ENCODE results near the gene GGA3.

Gene GGA3

DNA sequence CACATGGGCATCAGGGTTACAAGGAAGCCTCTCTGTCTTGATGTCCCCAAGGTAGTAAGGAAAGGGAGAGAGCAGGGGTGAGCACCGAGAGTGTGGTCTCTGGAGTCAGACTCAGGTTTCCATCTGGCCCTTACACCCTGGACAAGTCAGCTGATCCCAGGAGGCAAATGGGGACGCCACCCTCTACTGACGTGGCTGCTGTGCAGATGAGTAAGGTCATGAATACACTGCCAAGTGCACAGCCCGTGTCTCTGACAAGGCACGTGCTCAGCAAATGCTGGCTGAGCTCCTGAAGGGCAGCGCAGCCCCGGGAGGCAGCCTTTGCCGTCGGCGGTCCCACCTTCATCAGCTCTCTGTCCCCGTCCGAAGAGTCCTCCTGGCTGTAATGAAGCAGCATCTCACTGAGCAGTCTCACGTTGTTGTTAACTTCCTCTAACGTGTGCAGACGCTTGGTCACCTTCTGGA lies 19.4 kb downstream of the GGA3 start:
- no peaks in the 10 kb centered on the region for H3K27me3 ChIP-seq (replicated peaks; ENCODE audit: control insufficient read depth, insufficient read depth, low read length)
- DNase-seq (ENCODE audit: low read depth), result no peak
- peak overlapping the region; percentile 61 for H3K9ac ChIP-seq (ENCODE audit: low read length)

DNA sequence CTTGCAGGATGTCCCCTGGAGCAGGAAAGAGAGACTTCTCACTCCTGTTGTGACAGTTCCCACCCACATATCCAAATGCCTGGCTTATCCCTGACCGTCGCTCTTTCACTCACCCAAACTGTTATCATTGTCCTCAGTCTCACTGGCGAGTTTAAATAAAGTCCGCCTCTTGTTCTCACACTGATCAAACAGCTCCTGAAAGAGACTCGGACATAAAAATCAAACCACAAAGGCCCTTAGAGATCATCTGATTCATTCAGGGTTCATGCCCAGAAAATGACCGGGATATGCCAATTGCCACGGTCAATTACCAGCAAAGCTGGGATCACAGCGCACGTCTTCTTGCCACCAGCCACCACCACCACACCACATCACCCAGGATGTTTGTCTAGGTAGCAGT lies 19.9 kb downstream of the GGA3 start:
- H3K27me3 ChIP-seq (replicated peaks; ENCODE audit: control insufficient read depth, insufficient read depth, low read length), result no peaks in the 10 kb centered on the region

More for the DNA sequence above, 19.4 kb downstream of the GGA3 start:
- H3K36me3 ChIP-seq (ENCODE audit: control insufficient read depth, insufficient read depth, low read length, severe bottlenecking), result peaks cover 85% of the 10 kb centered on the region
- H3K4me3 ChIP-seq (ENCODE audit: low read length), result peak overlapping the region; percentile 20
- no peaks in the 10 kb centered on the region for H3K9me3 ChIP-seq (ENCODE audit: control insufficient read depth, low read length)
- peaks cover 41% of the 10 kb centered on the region for H3K4me1 ChIP-seq (ENCODE audit: control insufficient read depth, insufficient read depth, low read length)

DNA sequence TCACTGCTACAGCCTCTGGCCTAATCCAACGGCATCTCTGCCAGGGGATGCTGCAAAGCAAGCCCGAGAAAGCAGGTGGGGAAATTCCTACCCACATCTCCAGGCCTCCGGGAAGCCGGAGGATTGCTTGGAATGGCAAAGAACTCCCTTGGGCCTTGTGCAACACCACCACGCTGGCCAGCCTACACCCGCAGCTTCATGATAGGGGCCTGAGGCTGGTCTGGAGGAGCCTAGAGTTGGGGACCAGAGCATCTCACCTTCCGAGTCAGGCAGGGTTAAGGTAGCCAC lies 20.3 kb downstream of the GGA3 start:
- H3K27me3 ChIP-seq (replicated peaks; ENCODE audit: control insufficient read depth, insufficient read depth, low read length), result no peaks in the 10 kb centered on the region
- peak overlapping the region; percentile 61 for H3K9ac ChIP-seq (ENCODE audit: low read length)
- H3K36me3 ChIP-seq (ENCODE audit: control insufficient read depth, insufficient read depth, low read length, severe bottlenecking), result peaks cover 87% of the 10 kb centered on the region
- DNase-seq (ENCODE audit: low read depth), result peak; percentile 9
- peaks cover 44% of the 10 kb centered on the region for H3K4me1 ChIP-seq (ENCODE audit: control insufficient read depth, insufficient read depth, low read length)
- H3K9me3 ChIP-seq (ENCODE audit: control insufficient read depth, low read length), result no peaks in the 10 kb centered on the region
- peak overlapping the region; percentile 29 for H3K4me3 ChIP-seq (ENCODE audit: low read length)

More for the DNA sequence above, 19.9 kb downstream of the GGA3 start:
- no peak for DNase-seq (ENCODE audit: low read depth)
- Histone ChIP-seq H3K4me3 (ENCODE audit: low read length) (peak overlapping the region; percentile 29), H3K9me3 (ENCODE audit: control insufficient read depth, low read length) (no peaks in the 10 kb centered on the region), H3K9ac (ENCODE audit: low read length) (peak overlapping the region; percentile 61), H3K4me1 (ENCODE audit: control insufficient read depth, insufficient read depth, low read length) (peaks cover 46% of the 10 kb centered on the region), H3K36me3 (ENCODE audit: control insufficient read depth, insufficient read depth, low read length, severe bottlenecking) (peaks cover 87% of the 10 kb centered on the region)

DNA sequence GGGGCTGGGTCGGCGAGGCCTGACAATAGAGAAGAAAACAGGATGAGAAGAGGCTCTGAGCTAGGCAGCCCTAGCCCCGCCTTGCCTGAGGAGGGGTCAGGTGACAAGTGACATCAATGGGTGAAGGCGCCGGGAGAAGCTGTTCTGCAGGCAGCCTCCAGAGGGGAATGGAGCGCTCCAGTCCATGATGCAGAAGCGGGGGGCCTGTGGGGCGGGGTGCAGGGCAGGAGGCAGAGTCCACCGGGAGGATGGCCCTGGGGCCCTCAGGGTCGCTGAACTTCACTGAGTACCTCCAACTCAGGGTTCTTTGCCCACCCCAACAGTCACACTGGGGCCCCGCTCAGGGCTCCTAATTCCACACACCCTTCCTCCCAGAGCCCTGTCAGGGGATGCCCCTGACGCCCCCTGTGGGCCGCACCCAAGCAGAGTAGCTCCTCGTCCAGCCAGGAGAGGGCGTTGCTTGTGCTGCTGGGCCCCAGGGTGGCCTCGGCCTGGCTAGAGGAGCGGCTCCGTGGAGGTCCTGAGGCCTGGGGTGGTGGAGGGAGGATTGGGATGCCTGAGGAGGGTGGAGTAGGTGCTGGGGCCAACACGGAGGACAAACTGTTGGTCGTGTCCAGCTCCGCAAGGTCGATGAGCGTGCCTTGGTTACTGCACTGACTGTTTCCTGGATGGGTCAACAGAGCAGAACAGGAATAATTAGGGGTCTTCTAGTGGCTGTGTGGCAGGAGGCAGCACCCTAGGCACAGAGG lies 20.8 kb downstream of the GGA3 start:
- H3K9me3 ChIP-seq (ENCODE audit: control insufficient read depth, low read length), result no peaks in the 10 kb centered on the region
- peak; percentile 54 for DNase-seq (ENCODE audit: low read depth)
- peaks cover 87% of the 10 kb centered on the region for H3K36me3 ChIP-seq (ENCODE audit: control insufficient read depth, insufficient read depth, low read length, severe bottlenecking)
- peak overlapping the region; percentile 0 for H3K4me3 ChIP-seq (ENCODE audit: low read length)
- no peaks in the 10 kb centered on the region for H3K27me3 ChIP-seq (replicated peaks; ENCODE audit: control insufficient read depth, insufficient read depth, low read length)
- H3K9ac ChIP-seq (ENCODE audit: low read length), result peak overlapping the region; percentile 61
- H3K4me1 ChIP-seq (ENCODE audit: control insufficient read depth, insufficient read depth, low read length), result peaks cover 40% of the 10 kb centered on the region

DNA sequence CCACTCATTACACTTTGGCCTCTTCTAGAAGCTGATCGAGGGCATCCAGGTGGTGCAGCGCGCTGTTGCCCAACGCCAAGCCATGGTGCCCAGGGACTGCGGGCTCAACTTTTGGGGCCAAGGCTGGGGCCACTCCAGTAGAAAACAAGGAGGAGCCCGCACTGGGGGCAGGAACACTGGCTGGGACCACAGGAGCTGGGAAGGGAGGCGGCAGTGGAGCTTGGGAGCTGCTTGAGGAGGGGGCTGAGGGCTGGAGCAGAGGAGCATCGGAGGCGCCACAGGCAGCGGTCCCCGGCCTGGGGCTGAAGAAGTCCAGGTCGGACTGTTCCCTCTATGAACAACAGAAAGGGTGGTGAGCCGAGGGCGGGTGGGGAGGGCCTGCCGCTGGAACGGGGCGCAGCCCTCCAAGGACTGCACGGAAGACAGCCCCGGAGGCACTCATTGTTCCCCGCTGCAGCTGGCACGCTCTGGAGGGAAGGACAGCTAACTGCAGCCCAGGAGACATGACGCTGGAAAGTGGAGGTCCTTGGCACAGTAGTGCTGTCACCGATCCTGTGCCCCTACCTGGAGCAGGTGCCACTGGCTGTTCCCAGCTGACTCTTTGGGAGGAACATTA lies 21.5 kb downstream of the GGA3 start:
- Histone ChIP-seq H3K4me3 (ENCODE audit: low read length) (no peak overlapping the region), H3K9me3 (ENCODE audit: control insufficient read depth, low read length) (no peaks in the 10 kb centered on the region), H3K27me3 (replicated peaks; ENCODE audit: control insufficient read depth, insufficient read depth, low read length) (no peaks in the 10 kb centered on the region), H3K36me3 (ENCODE audit: control insufficient read depth, insufficient read depth, low read length, severe bottlenecking) (peaks cover 87% of the 10 kb centered on the region), H3K9ac (ENCODE audit: low read length) (peak overlapping the region; percentile 61), H3K4me1 (ENCODE audit: control insufficient read depth, insufficient read depth, low read length) (peaks cover 40% of the 10 kb centered on the region)
- no peak for DNase-seq (ENCODE audit: low read depth)

DNA sequence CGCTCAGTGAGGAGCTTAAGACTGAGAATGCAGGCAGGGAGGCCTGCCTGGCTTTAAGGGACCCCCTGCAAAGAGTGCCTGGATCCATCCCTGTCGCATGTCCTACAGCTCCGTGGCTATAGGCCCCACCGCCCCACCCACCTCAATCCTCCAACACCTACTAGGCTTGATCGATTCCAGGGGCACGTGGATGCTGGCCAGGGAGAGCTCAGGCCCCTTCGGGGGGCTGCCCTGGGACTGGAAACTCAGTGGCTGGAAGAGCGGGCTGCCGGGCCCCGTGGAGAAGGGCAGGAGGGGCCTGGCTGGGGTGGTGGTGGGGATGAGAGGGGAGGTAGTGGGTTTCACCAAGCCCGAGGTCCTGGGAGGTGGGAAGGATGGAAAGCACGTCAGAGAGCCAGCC lies 22.2 kb downstream of the GGA3 start:
- H3K4me3 ChIP-seq (ENCODE audit: low read length), result no peak overlapping the region
- no peak overlapping the region for H3K9ac ChIP-seq (ENCODE audit: low read length)
- no peaks in the 10 kb centered on the region for H3K9me3 ChIP-seq (ENCODE audit: control insufficient read depth, low read length)
- no peak for DNase-seq (ENCODE audit: low read depth)
- peaks cover 87% of the 10 kb centered on the region for H3K36me3 ChIP-seq (ENCODE audit: control insufficient read depth, insufficient read depth, low read length, severe bottlenecking)
- H3K4me1 ChIP-seq (ENCODE audit: control insufficient read depth, insufficient read depth, low read length), result peaks cover 40% of the 10 kb centered on the region
- no peaks in the 10 kb centered on the region for H3K27me3 ChIP-seq (replicated peaks; ENCODE audit: control insufficient read depth, insufficient read depth, low read length)

DNA sequence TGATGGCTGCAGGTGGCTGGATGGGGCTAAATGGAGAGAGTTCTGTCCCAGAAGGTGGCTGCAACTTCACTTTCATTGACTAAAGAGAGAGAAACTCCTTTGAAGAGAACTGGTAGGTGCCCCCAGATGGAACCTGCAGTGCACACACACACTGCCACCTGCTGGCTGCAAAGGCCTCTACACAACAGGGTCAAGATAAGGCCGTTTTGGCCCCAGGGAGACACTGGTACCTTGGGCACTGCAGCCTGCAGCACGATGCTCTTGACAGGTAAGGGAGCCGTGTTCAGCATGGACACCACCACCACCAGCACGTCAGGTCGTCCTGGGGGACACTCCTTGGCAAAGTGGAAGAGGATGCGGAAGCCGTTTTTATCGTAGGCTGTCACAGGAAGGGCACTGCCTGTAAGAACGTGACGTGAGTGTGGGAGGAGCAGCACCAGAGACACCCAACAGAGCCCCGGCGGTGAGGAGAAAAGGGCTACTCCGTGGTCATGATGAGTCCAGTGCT lies 22.7 kb downstream of the GGA3 start:
- H3K9me3 ChIP-seq (ENCODE audit: control insufficient read depth, low read length), result no peaks in the 10 kb centered on the region
- no peak overlapping the region for H3K9ac ChIP-seq (ENCODE audit: low read length)
- peaks cover 40% of the 10 kb centered on the region for H3K4me1 ChIP-seq (ENCODE audit: control insufficient read depth, insufficient read depth, low read length)
- H3K27me3 ChIP-seq (replicated peaks; ENCODE audit: control insufficient read depth, insufficient read depth, low read length), result no peaks in the 10 kb centered on the region
- peaks cover 84% of the 10 kb centered on the region for H3K36me3 ChIP-seq (ENCODE audit: control insufficient read depth, insufficient read depth, low read length, severe bottlenecking)
- peak; percentile 73 for DNase-seq (ENCODE audit: low read depth)
- no peak overlapping the region for H3K4me3 ChIP-seq (ENCODE audit: low read length)

DNA sequence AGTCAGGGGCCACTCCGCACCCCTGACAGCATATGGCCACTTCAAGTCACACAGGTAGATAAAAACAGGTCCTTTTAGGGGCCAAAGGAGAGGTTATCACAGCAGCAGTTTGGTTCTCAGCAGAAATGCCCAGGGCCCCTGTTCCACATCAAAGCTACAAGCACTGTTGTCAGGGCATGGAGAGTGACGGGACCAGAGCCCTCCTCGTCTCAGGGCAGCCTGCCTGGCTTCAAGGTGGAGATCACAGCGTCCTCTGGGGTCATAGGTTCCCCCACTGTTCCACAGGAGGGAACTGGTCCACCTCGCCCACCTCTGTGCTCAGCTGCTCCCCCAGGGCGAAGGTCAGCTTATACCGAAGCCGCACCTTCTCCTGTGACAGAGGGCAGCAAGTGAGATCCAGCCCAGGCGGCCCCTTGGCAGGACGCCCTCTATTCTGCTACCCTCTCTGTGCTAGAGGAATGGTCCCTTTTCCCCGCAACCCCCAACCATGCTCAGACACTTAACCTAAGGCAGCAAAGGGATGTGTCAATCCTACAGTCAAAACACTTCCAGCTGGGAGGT lies 23.3 kb downstream of the GGA3 start:
- DNase-seq (ENCODE audit: low read depth), result no peak
- peaks cover 40% of the 10 kb centered on the region for H3K4me1 ChIP-seq (ENCODE audit: control insufficient read depth, insufficient read depth, low read length)
- H3K9ac ChIP-seq (ENCODE audit: low read length), result no peak overlapping the region
- no peak overlapping the region for H3K4me3 ChIP-seq (ENCODE audit: low read length)
- H3K9me3 ChIP-seq (ENCODE audit: control insufficient read depth, low read length), result no peaks in the 10 kb centered on the region
- no peaks in the 10 kb centered on the region for H3K27me3 ChIP-seq (replicated peaks; ENCODE audit: control insufficient read depth, insufficient read depth, low read length)
- peaks cover 78% of the 10 kb centered on the region for H3K36me3 ChIP-seq (ENCODE audit: control insufficient read depth, insufficient read depth, low read length, severe bottlenecking)

DNA sequence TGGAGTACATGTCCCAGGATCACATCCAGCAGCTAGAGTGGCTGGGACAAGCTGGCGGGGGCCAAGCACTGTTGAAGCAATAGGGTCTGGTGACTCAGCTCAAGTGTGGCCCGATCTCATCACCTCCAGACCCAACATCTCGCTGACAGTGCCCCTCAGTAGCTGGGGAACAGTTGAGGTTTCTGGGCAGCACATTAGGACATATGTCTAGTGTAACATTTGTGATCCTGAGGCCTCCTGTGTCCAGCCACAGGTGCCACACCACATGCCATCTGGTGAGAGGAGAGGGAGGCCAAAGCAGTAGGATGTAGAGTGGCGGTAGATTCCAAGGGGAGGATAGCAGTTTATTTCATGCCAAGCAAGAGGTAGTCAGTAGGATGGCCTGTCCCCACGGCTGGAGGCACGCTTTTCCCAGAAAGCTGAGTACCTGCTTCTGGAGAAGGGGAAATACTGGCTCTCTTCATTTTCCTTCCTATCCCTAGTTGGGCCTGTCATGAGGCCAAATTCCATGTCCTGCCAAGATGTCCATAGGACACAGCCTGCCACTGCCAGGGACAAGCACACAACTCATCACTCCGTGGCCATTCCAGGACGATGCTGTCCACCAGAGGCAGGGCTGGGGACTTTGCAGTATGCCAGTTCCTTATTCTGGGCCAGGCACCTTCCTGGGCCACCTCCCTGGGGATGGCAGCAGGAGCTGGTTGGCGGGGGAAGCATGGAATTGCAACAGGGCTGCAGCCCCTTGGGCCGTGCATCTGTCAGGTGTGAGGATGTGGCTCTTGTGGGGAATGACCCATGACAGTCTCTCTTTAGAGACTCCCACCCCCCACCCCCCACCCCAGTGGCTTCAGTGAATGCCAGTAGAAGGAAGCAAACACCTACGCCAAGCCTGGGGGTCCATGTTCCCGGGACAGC lies 24.0 kb downstream of the GGA3 start:
- H3K36me3 ChIP-seq (ENCODE audit: control insufficient read depth, insufficient read depth, low read length, severe bottlenecking), result peaks cover 78% of the 10 kb centered on the region
- no peaks in the 10 kb centered on the region for H3K27me3 ChIP-seq (replicated peaks; ENCODE audit: control insufficient read depth, insufficient read depth, low read length)

DNA sequence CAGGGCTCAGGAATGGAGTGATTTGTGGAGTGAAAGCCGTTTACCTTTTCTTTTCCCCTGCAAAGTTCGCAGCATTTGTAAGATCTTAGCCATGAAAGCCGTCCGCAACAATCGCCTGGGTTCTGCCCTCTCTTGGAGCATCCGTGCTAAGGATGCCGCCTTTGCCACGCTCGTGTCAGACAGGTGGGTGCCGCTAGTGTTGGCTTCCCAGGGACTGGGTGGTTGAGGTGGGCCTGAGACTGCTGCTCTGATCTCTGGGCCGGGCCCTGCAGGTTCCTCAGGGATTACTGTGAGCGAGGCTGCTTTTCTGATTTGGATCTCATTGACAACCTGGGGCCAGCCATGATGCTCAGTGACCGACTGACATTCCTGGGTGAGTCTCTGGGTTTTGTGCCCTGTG lies 28.6 kb downstream of the GGA3 start:
- H3K27me3 ChIP-seq (replicated peaks; ENCODE audit: control insufficient read depth, insufficient read depth, low read length), result no peaks in the 10 kb centered on the region
- peaks cover 71% of the 10 kb centered on the region for H3K36me3 ChIP-seq (ENCODE audit: control insufficient read depth, insufficient read depth, low read length, severe bottlenecking)
- no peak overlapping the region for H3K4me3 ChIP-seq (ENCODE audit: low read length)
- H3K9me3 ChIP-seq (ENCODE audit: control insufficient read depth, low read length), result no peaks in the 10 kb centered on the region
- peaks cover 32% of the 10 kb centered on the region for H3K4me1 ChIP-seq (ENCODE audit: control insufficient read depth, insufficient read depth, low read length)
- H3K9ac ChIP-seq (ENCODE audit: low read length), result no peak overlapping the region
- no peak for DNase-seq (ENCODE audit: low read depth)

More for the DNA sequence above, 24.0 kb downstream of the GGA3 start:
- no peak overlapping the region for H3K9ac ChIP-seq (ENCODE audit: low read length)
- peaks cover 37% of the 10 kb centered on the region for H3K4me1 ChIP-seq (ENCODE audit: control insufficient read depth, insufficient read depth, low read length)
- no peaks in the 10 kb centered on the region for H3K9me3 ChIP-seq (ENCODE audit: control insufficient read depth, low read length)
- H3K4me3 ChIP-seq (ENCODE audit: low read length), result no peak overlapping the region
- no peak for DNase-seq (ENCODE audit: low read depth)
